SU-DHL-6 (cell line): Measurements from ENCODE around the gene UQCC5.

Experiments used
- H2AFZ ChIP-seq: fragments of 200-600 bp; sonication (generic); 2 replicates; pipeline ENCODE4 v1.6.1; 2014; ENCODE audit warnings: low read depth, mild to moderate bottlenecking, moderate library complexity, mixed read lengths, antibody characterized with exemption, low read length; ENCODE audit not compliant: severe bottlenecking
- H3F3A ChIP-seq: fragments of 200-600 bp; shearing (Covaris generic); 2 replicates; pipeline ENCODE4 v1.6.0; 2016; ENCODE audit warnings: antibody characterized with exemption, mild to moderate bottlenecking; ENCODE audit not compliant: insufficient read depth
- H3K27ac ChIP-seq: fragments of 200-600 bp; sonication (generic); 2 replicates; pipeline ENCODE4 v1.5.1; 2016; ENCODE audit warnings: low read depth, mild to moderate bottlenecking, low read length, moderate library complexity, mixed read lengths
- H3K27me3 ChIP-seq: fragments of 200-600 bp; sonication (generic), shearing (Covaris generic); 2 replicates; pipeline ENCODE4 v1.6.0; 2014; ENCODE audit warnings: mild to moderate bottlenecking, low read length
- H3K36me3 ChIP-seq: fragments of 200-600 bp; sonication (generic); 2 replicates; pipeline ENCODE4 v1.6.1; 2014; ENCODE audit warnings: mild to moderate bottlenecking, low read length, mixed read lengths
- H3K4me2 ChIP-seq: fragments of 300-600, 200-600 bp; shearing (Covaris generic), sonication (generic); 2 replicates; pipeline ENCODE4 v1.6.0; 2014; ENCODE audit warnings: low read length, low read depth, mild to moderate bottlenecking; ENCODE audit not compliant: poor library complexity, severe bottlenecking
- H3K4me3 ChIP-seq: fragments of 200-600 bp; sonication (generic); 2 replicates; pipeline ENCODE4 v1.5.1; 2014; ENCODE audit warnings: antibody characterized with exemption, low read length, mild to moderate bottlenecking, mixed read lengths; ENCODE audit not compliant: insufficient read depth, poor library complexity, severe bottlenecking
- H3K79me2 ChIP-seq: fragments of 200-600 bp; sonication (generic); 2 replicates; pipeline ENCODE4 v1.6.1; 2014; ENCODE audit warnings: mild to moderate bottlenecking, low read length, moderate library complexity; ENCODE audit not compliant: insufficient read depth
- H3K9ac ChIP-seq: fragments of 200-600 bp; sonication (generic); 2 replicates; pipeline ENCODE4 v1.7.0; 2014; ENCODE audit warnings: mild to moderate bottlenecking, low read length
- H3K9me2 ChIP-seq: fragments of 200-600 bp; sonication (generic); replicated peaks from 2 replicates; pipeline ENCODE4 v1.6.1; 2014; ENCODE audit warnings: low read length; ENCODE audit not compliant: insufficient read depth
- H3K9me3 ChIP-seq: fragments of 200-600 bp; sonication (generic); 2 replicates; pipeline ENCODE4 v1.6.1; 2014; ENCODE audit warnings: low read length, mixed read lengths; ENCODE audit not compliant: insufficient read depth
- H4K20me1 ChIP-seq: fragments of 200-600 bp; sonication (generic); 2 replicates; pipeline ENCODE4 v1.6.1; 2014; ENCODE audit warnings: low read depth, mild to moderate bottlenecking, antibody characterized with exemption, low read length, moderate library complexity, mixed read lengths
- CTCF ChIP-seq: fragments of 200-600 bp; sonication (generic); IDR thresholded peaks from one replicate; pipeline ENCODE4 v1.5.1; 2017; ENCODE audit warnings: antibody characterized with exemption, mild to moderate bottlenecking, low read length, moderate library complexity; ENCODE audit not compliant: insufficient read depth, poor library complexity, severe bottlenecking
- EZH2phosphoT487 ChIP-seq: fragments of 200-600 bp; sonication (generic), shearing (Covaris generic); conservative IDR thresholded peaks from 2 replicates; pipeline ENCODE4 v1.6.1; 2018; ENCODE audit warnings: mild to moderate bottlenecking, antibody characterized with exemption, low read length, moderate library complexity, mixed read lengths

Gene UQCC5

GRCh38 chr3:52558436-52558835, 22.0 kb downstream of the UQCC5 start:
- Histone ChIP-seq H3K27me3 (no peaks in the 10 kb centered on the region), H3K4me2 (no peak overlapping the region), H2AFZ (no peak overlapping the region), H3K9me3 (no peaks in the 10 kb centered on the region), H3F3A (0 out of 2 replicates have a peak, but pooled peaks cover 2% of the 10 kb centered on the region), H3K9ac (no peak overlapping the region), H3K27ac (no peak overlapping the region), H3K4me3 (no peak overlapping the region), H3K79me2 (no peaks in the 10 kb centered on the region), H3K9me2 (no peaks in the 10 kb centered on the region), H4K20me1 (no peaks in the 10 kb centered on the region), H3K36me3 (peaks cover 24% of the 10 kb centered on the region; the same call in 1 of the 2 replicates)
- TF ChIP-seq CTCF, result no peak
- TF ChIP-seq EZH2phosphoT487, result no peak

GRCh38 chr3:52561028-52561747, 24.8 kb downstream of the UQCC5 start:
- H3K36me3 ChIP-seq, result peaks cover 24% of the 10 kb centered on the region; the same call in 1 of the 2 replicates
- H3K4me3 ChIP-seq, result no peak overlapping the region
- no peak overlapping the region for H3K9ac ChIP-seq
- no peak overlapping the region for H2AFZ ChIP-seq
- H4K20me1 ChIP-seq, result no peaks in the 10 kb centered on the region
- H3K9me3 ChIP-seq, result no peaks in the 10 kb centered on the region
- H3K9me2 ChIP-seq, result no peaks in the 10 kb centered on the region
- no peak for TF ChIP-seq CTCF
- no peak for TF ChIP-seq EZH2phosphoT487
- no peaks in the 10 kb centered on the region for H3K27me3 ChIP-seq
- no peaks in the 10 kb centered on the region for H3K79me2 ChIP-seq
- 0 out of 2 replicates have a peak, but pooled peaks cover 2% of the 10 kb centered on the region for H3F3A ChIP-seq
- H3K27ac ChIP-seq, result no peak overlapping the region
- H3K4me2 ChIP-seq, result no peak overlapping the region

- H3K36me3 ChIP-seq, result peaks cover 26% of the 10 kb centered on the region; the same call in 1 of the 2 replicates
Observed at GRCh38 chr3:52563984-52564383, 27.6 kb downstream of the UQCC5 start.

More at GRCh38 chr3:52563984-52564383, 27.6 kb downstream of the UQCC5 start:
- H3K27ac ChIP-seq, result no peak overlapping the region
- H3K9me2 ChIP-seq, result no peaks in the 10 kb centered on the region
- TF ChIP-seq CTCF, result no peak
- TF ChIP-seq EZH2phosphoT487, result no peak
- no peak overlapping the region for H3K4me2 ChIP-seq
- no peak overlapping the region for H2AFZ ChIP-seq
- no peak overlapping the region for H3K4me3 ChIP-seq
- H3K9me3 ChIP-seq, result no peaks in the 10 kb centered on the region
- H3K27me3 ChIP-seq, result no peaks in the 10 kb centered on the region
- H3K79me2 ChIP-seq, result no peaks in the 10 kb centered on the region
- H3K9ac ChIP-seq, result no peak overlapping the region
- H3F3A ChIP-seq, result 0 out of 2 replicates have a peak, but pooled peaks cover 3% of the 10 kb centered on the region
- no peaks in the 10 kb centered on the region for H4K20me1 ChIP-seq
